Ovary (tissue), 3 donors: Measurements from ENCODE around the gene ORMDL2.

Experiments used
- CTCF ChIP-seq, 3 donors: fragments of 450-650 bp in 2 of 3; fragments of 200-600 bp in 1 of 3; IDR thresholded peaks; one replicate each; pipeline versions ENCODE4 v1.5.1 to v1.8.0; 2016 to 2022; ENCODE audit warnings: antibody characterized with exemption in 3 of 3, mild to moderate bottlenecking in 1 of 3
- EP300 ChIP-seq: sonication (generic); formaldehyde crosslinking; IDR thresholded peaks from one replicate; pipeline ENCODE4 v1.6.1; 2017; ENCODE audit warnings: antibody characterized with exemption
- POLR2A ChIP-seq: fragments of 450-650 bp; IDR thresholded peaks from one replicate; pipeline ENCODE4 v1.6.1; 2017; ENCODE audit warnings: antibody characterized with exemption, mild to moderate bottlenecking, moderate library complexity
- donor health status: DM: no; HTN: no; CAD: no.

DNA sequence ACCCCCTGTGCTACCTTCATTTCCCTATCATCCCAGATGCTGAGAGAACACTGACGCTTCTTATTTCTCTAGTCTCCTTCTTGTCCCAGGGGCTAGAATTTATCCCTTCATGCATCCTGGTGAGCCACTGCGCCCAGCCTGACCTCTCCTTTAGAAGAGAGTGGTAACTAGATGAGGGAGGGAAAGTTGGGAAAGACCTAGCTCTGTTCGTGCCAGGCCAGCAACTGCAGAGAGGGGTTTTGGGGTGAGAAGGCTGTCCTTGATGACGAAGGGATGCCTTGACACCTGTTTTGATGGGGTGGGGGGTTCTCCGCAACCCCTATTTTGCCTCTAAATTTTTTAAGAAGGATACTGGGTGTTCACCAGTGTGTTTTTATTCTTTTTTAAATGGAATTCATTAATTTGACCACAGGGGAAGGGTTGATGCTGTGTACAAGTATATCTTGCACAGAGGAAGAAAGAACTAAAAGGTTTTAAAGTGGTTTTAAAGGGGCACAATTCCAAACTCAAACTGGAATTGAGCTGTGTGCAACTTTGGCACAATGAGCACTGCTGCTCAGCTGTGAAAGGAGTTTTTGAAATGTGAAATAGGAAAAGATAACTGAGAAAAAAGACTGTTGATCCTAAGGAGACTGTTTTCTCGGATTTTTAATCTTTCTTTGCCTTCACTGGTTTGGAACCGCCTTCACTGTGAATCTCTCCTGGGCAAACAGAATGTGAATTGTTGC is 31.9 kb downstream of the ORMDL2 start:
- TF ChIP-seq CTCF (IDR thresholded peaks at IDR 0.05), result no peak
- TF ChIP-seq POLR2A, result no peak
- TF ChIP-seq EP300, result no peak
